OCI-LY1 (cell line): Measurements from ENCODE around the gene ZDHHC1.

ENCODE experiments used
- CTCF ChIP-seq: fragments of 200-600 bp; sonication (generic), shearing (Covaris generic); IDR thresholded peaks from 2 replicates; pipeline ENCODE4 v1.5.1; 2017; ENCODE audit warnings: mild to moderate bottlenecking, antibody characterized with exemption, low read length, moderate library complexity, mixed read lengths
- EZH2 ChIP-seq: fragments of 200-600 bp; sonication (generic), shearing (Covaris generic); IDR thresholded peaks from 2 replicates; pipeline ENCODE4 v1.8.0; 2017; ENCODE audit warnings: borderline replicate concordance, mixed run types, mild to moderate bottlenecking, antibody characterized with exemption, low read length, moderate library complexity, mixed read lengths

GRCh38 chr16:67460961-67461360 lies 44.7 kb upstream of the ZDHHC1 start:
- no peak for TF ChIP-seq CTCF
- no peak for TF ChIP-seq EZH2
